ENCODE results near the gene SRM.

GRCh38 chr1:11046270-11046566 is 13.6 kb downstream of the SRM start:
- no peak for TF ChIP-seq CTCF (IDR thresholded peaks at IDR 0.05)
- TF ChIP-seq POLR2A (IDR thresholded peaks at IDR 0.05; ENCODE audit: low read depth) = no peak
- no peak for TF ChIP-seq POLR2AphosphoS5 (IDR thresholded peaks at IDR 0.05)
- no peak for TF ChIP-seq EP300 (IDR thresholded peaks at IDR 0.05)

Data from esophagus muscularis mucosa (tissue), 4 donors.